HepG2 (cell line): Measurements from ENCODE around the gene FOXS1. TPM values are rescaled to one million over a fixed set of nuclear protein-coding genes. Genes with fewer than 3 reads are reported as not detected.
A peak's percentile ranks its signal among the peaks of the same experiment; 100 is the strongest.

Source experiments
- ATAC-seq: fragments of 200-7000 bp; cut with Tn5 transposase; 3 replicates; pipeline ENCODE4 v1.9.1; 2020; ENCODE audit warnings: mild to moderate bottlenecking, moderate library complexity
- BruUV-seq: library from RNA; stranded (reverse); fragments of 400-500 nt; replicated peaks from 2 replicates; lab custom pipeline; 2021; lab: Mats Ljungman, UMichigan
- CTCF ChIA-PET: fragments of 300-600 bp; formaldehyde crosslinking; extraction: SDS; loops from one replicate; lab custom pipeline; 2021; ENCODE audit warnings: low total read pairs, inconsistent platforms, low intra/inter-chr PET ratio; lab: Yijun Ruan, JAX
- POLR2A ChIA-PET: fragments of 350-600 bp; sonication (Branson Sonifier 250); formaldehyde crosslinking; loops from one replicate; lab custom pipeline; 2020; ENCODE audit warnings: antibody characterized with exemption, inconsistent platforms; lab: Yijun Ruan, JAX
- DNase-seq: peaks from one replicate; pipeline ENCODE4 v3.0.0-alpha.2; 2015; ENCODE audit warnings: low spot score
- FAIRE-seq: peaks from 3 replicates; lab custom pipeline; 2011; peaks lifted over from hg19 to GRCh38; lab: Jason Lieb, UNC
- H2AFZ ChIP-seq: one replicate; pipeline ENCODE4 v1.6.1; 2011; ENCODE audit warnings: low read length, inconsistent platforms
- H3K27ac ChIP-seq: fragments of 300-600 bp; 3 replicates; pipeline ENCODE4 v1.8.0; 2011; ENCODE audit warnings: mixed run types, mild to moderate bottlenecking, mixed read lengths, low read length, inconsistent platforms; ENCODE audit not compliant: insufficient read depth; ENCODE audit errors: extremely low read length
- H3K27me3 ChIP-seq, 2 experiments: fragments of 200-600 bp in 1 of 2; 2 replicates in 1 of 2; 3 replicates in 1 of 2; pipeline versions ENCODE4 v1.6.0 to v1.8.0; 2011; ENCODE audit warnings: low read length in 2 of 2, mild to moderate bottlenecking in 2 of 2, moderate library complexity in 2 of 2, inconsistent platforms in 1 of 2; ENCODE audit not compliant: insufficient read depth in 2 of 2, control insufficient read depth in 1 of 2
- H3K36me3 ChIP-seq, 2 experiments: fragments of 200-600 bp in 1 of 2; replicated peaks in 1 of 2; 2 replicates in 1 of 2; 3 replicates in 1 of 2; pipeline versions ENCODE4 v1.5.1 to v1.8.0; 2011; ENCODE audit warnings: low read length in 2 of 2, inconsistent platforms in 1 of 2; ENCODE audit not compliant: insufficient read depth in 2 of 2, control insufficient read depth in 1 of 2
- H3K4me1 ChIP-seq: 2 replicates; pipeline ENCODE4 v1.5.1; 2012; ENCODE audit warnings: low read length, inconsistent platforms; ENCODE audit not compliant: insufficient read depth
- H3K4me2 ChIP-seq: 2 replicates; pipeline ENCODE4 v1.6.0; 2011; ENCODE audit warnings: low read depth, low read length, inconsistent platforms
- H3K4me3 ChIP-seq, 3 experiments: fragments of 200-600 bp in 1 of 3; sonication (generic), shearing (Covaris generic) in 1 of 3; replicated peaks in 1 of 3; 2 replicates each; pipeline ENCODE4 v1.5.1; 2011 to 2016; ENCODE audit warnings: low read length in 3 of 3, inconsistent platforms in 2 of 3, low read depth in 2 of 3, mild to moderate bottlenecking in 2 of 3, control low read depth in 1 of 3, mixed read lengths in 1 of 3; ENCODE audit not compliant: insufficient read depth in 1 of 3
- H3K79me2 ChIP-seq: one replicate; pipeline ENCODE4 v1.6.1; 2011; ENCODE audit warnings: low read length, inconsistent platforms; ENCODE audit not compliant: insufficient read depth
- H3K9ac ChIP-seq: 2 replicates; pipeline ENCODE4 v1.6.0; 2011; ENCODE audit warnings: mild to moderate bottlenecking, low read depth, low read length, inconsistent platforms; ENCODE audit not compliant: insufficient read depth
- H3K9me3 ChIP-seq: 2 replicates; pipeline ENCODE4 v1.5.1; 2012; ENCODE audit warnings: mild to moderate bottlenecking, low read length
- H4K20me1 ChIP-seq: 2 replicates; pipeline ENCODE4 v1.6.0; 2011; ENCODE audit warnings: inconsistent platforms, mild to moderate bottlenecking, low read length, moderate library complexity; ENCODE audit not compliant: insufficient read depth
- GABPA ChIP-seq, 2 experiments: IDR thresholded peaks; 2 replicates each; pipeline ENCODE4 v1.6.1; 2011 to 2016; ENCODE audit warnings: low read depth in 2 of 2, low read length in 1 of 2, missing biosample characterization in 1 of 2, missing genetic modification characterization in 1 of 2
- HDAC1 ChIP-seq: sonication (generic); formaldehyde crosslinking; IDR thresholded peaks from 2 replicates; pipeline ENCODE4 v1.5.1; 2020; ENCODE audit warnings: mild to moderate bottlenecking, missing genetic modification reagents
- REXO4 ChIP-seq: sonication (generic); formaldehyde crosslinking; IDR thresholded peaks from 2 replicates; pipeline ENCODE4 v1.8.0; 2022; ENCODE audit warnings: missing genetic modification reagents, mild to moderate bottlenecking, borderline replicate concordance
- TCF7L2 ChIP-seq: IDR thresholded peaks from 2 replicates; pipeline ENCODE4 v1.6.1; 2011; ENCODE audit warnings: mild to moderate bottlenecking, low read depth, low read length, moderate library complexity
- ZNF629 ChIP-seq: sonication (generic); formaldehyde crosslinking; conservative IDR thresholded peaks from 2 replicates; pipeline ENCODE4 v1.5.0; 2020; ENCODE audit warnings: missing genetic modification reagents
- WGBS: methylation state at CpG from one replicate; pipeline ENCODE4 v1.1.6; 2017; ENCODE audit warnings: low lambda C conversion rate; 5-methylcytosine and 5-hydroxymethylcytosine counted together
- in situ Hi-C: cut with HindIII; loops from 2 replicates; pipeline ENCODE4 v1.10.0; 2017; ENCODE audit warnings: low pct_unique_long_range_greater_than_20kb; ENCODE audit not compliant: extremely low pct_ligation_motif_present
- intact Hi-C: fragments of 100-400 bp; cut with micrococcal nuclease; formaldehyde crosslinking; loops from one replicate; pipeline ENCODE4 v1.10.0; 2022; ENCODE audit not compliant: unreplicated experiment
- polyA plus RNA-seq, 8 experiments: library from polyadenylated mRNA; depleted of rRNA in 3 of 8; stranded (reverse) in 7 of 8; unstranded in 1 of 8; fragments of >200 nt; fragmentation: Illumina TruSeq in 4 of 8; extraction: Trizol in 4 of 8; gene quantifications; 2 replicates each; pipeline versions ENCODE4 v1.2.1 to v1.2.3, GENCODE V29; 2011 to 2016; ENCODE audit warnings: low read depth in 4 of 8, missing spikeins in 1 of 8, mixed read lengths in 1 of 8; ENCODE audit not compliant: insufficient read depth in 1 of 8
- total RNA-seq, 5 experiments: library from RNA; depleted of rRNA; stranded (reverse); fragments of >200 nt; fragmentation: Illumina TruSeq; extraction: Trizol; gene quantifications; 2 replicates each; pipeline ENCODE4 v1.2.3, GENCODE V29; 2016; ENCODE audit warnings: low read depth in 1 of 5
- TF ChIP-seq, protein P1 (sequence below): sonication (generic); formaldehyde crosslinking; IDR thresholded peaks from 2 replicates; pipeline ENCODE4 v1.4.0; 2020; ENCODE audit warnings: missing genetic modification reagents

The FOXS1 gene
- total and polyA plus RNA-seq, 2 of the 13 experiments (the other 11 are each of a cell fraction or from before 2014, with no cell fraction given) = not detected

DNA sequence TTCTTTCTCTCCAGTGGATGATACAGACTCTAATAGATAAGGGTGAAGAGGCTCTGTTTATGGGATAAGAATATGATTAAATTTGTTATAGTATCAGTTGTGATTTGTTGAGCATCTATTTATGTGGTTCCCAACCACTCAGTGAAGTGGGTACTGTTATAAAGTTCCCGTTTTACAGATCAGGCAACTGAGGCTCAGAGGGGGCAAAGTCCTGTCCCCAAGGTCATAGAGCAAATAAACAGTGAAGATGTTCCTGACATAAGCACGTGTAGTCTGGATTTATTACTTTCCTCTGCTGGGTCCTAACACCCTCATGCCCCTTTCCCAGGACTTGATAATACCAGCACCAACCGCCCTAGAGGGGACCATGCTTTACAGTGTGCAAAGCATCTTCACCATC is 20.8 kb upstream of the FOXS1 start:
- TF ChIP-seq, protein P1, sequence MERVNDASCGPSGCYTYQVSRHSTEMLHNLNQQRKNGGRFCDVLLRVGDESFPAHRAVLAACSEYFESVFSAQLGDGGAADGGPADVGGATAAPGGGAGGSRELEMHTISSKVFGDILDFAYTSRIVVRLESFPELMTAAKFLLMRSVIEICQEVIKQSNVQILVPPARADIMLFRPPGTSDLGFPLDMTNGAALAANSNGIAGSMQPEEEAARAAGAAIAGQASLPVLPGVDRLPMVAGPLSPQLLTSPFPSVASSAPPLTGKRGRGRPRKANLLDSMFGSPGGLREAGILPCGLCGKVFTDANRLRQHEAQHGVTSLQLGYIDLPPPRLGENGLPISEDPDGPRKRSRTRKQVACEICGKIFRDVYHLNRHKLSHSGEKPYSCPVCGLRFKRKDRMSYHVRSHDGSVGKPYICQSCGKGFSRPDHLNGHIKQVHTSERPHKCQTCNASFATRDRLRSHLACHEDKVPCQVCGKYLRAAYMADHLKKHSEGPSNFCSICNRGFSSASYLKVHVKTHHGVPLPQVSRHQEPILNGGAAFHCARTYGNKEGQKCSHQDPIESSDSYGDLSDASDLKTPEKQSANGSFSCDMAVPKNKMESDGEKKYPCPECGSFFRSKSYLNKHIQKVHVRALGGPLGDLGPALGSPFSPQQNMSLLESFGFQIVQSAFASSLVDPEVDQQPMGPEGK = no peak
- TF ChIP-seq GABPA (IDR thresholded peaks at IDR 0.05; ENCODE audit: low read depth, low read length) (no peak), GABPA (CRISPR knock-in tag; IDR thresholded peaks at IDR 0.05; ENCODE audit: low read depth) (no peak), HDAC1 (CRISPR knock-in tag) (no peak), TCF7L2 (no peak), ZNF629 (CRISPR knock-in tag) (peak; percentile 68), REXO4 (CRISPR knock-in tag) (no peak)
- H4K20me1 ChIP-seq = no peaks in the 10 kb centered on the region
- no peak overlapping the region for H3K27ac ChIP-seq
- POLR2A ChIA-PET = no interaction called here
- H3K27me3 ChIP-seq = peaks cover 14 to 42% of the 10 kb centered on the region in 2 experiments; a peak in 4 of 5 replicates
- H2AFZ ChIP-seq = no peak overlapping the region
- H3K4me3 ChIP-seq = no peak overlapping the region
- no peak for DNase-seq
- 31% methylated on average over 3 of the region's 3 CpGs for WGBS
- no peak for ATAC-seq
- CTCF ChIA-PET = no interaction called here
- no peaks in the 10 kb centered on the region for H3K36me3 ChIP-seq
- H3K79me2 ChIP-seq = no peaks in the 10 kb centered on the region
- in situ Hi-C loops (no loop called here), intact Hi-C loops (no loop called here)
- H3K4me2 ChIP-seq = no peak overlapping the region
- BruUV-seq = no TSS peak
- no peak overlapping the region for H3K9ac ChIP-seq
- no peak for FAIRE-seq
- no peaks in the 10 kb centered on the region for H3K9me3 ChIP-seq
- H3K4me1 ChIP-seq = peaks cover 26% of the 10 kb centered on the region
